ENCODE data around the gene PDE4A. TPM values are rescaled to one million over a fixed set of nuclear protein-coding genes. Genes with fewer than 3 reads are reported as not detected.

Gene PDE4A
- total and polyA plus RNA-seq, 2 of the 8 experiments (the other 6 are each of a cell fraction or from before 2014, with no cell fraction given) = 2.0 to 4.4 TPM

DNA sequence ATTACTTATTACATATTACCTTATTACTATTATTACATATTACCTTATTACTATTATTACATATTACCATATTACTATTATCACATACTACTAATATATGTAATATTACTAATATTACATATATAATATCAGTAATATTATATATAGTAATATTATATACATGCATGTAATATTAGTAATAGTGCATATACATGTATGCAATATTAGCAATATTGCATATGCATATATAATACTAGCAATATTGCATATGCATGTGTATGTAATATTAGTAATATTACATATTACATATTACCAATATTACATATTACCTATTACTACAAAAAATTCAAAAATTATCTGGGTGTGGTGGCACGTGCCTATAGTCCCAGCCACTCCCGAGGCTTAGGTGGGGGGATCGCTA is 22.4 kb downstream of the PDE4A start:
- Histone ChIP-seq H3K18ac (ENCODE audit: extremely low read depth, low read length) (no peak overlapping the region), H3K4me1 (replicated peaks in 1 of 4; ENCODE audit: control insufficient read depth in 3 of 4, insufficient read depth in 4 of 4, low read length in 3 of 4) (no peaks in the 10 kb centered on the region), H3K27me3 (replicated peaks in 1 of 4; ENCODE audit: control insufficient read depth in 3 of 4, extremely low read depth in 1 of 4, insufficient read depth in 3 of 4, low read length in 3 of 4) (0 out of 7 replicates have a peak, but pooled peaks cover 0 to 1% (median 0%) of the 10 kb centered on the region in 4 experiments), H4K5ac (ENCODE audit: insufficient read length, low read depth, low read length) (no peak overlapping the region), H2BK20ac (ENCODE audit: low read length) (no peak overlapping the region), H3K4me3 (ENCODE audit: extremely low read depth in 1 of 4, insufficient read depth in 2 of 4, low read depth in 3 of 4, low read length in 4 of 4) (no peak overlapping the region), H3K4me2 (ENCODE audit: insufficient read depth in 1 of 2, low read depth in 2 of 2, low read length in 2 of 2) (no peak overlapping the region), H3K9me3 (ENCODE audit: insufficient read depth in 2 of 2, low read depth in 1 of 2, low read length in 1 of 2) (no peaks in the 10 kb centered on the region), H3K36me3 (ENCODE audit: control insufficient read depth in 2 of 4, insufficient read depth in 4 of 4, low read length in 3 of 4) (no peaks in the 10 kb centered on the region), H2BK12ac (ENCODE audit: low read depth, low read length) (no peak overlapping the region), H2BK120ac (replicated peaks; ENCODE audit: low read depth, low read length) (no peak overlapping the region), H3K56ac (replicated peaks; ENCODE audit: insufficient read length, low read depth, low read length) (no peak overlapping the region), H3K4ac (replicated peaks; ENCODE audit: insufficient read length, low read depth, low read length) (no peak overlapping the region), H2AFZ (ENCODE audit: low read length) (no peak overlapping the region), H3K23ac (ENCODE audit: insufficient read length) (no peak overlapping the region), H2BK5ac (ENCODE audit: low read depth, low read length) (no peak overlapping the region), H3K79me1 (ENCODE audit: low read depth, low read length) (no peaks in the 10 kb centered on the region; the same call in 1 of the 2 replicates), H2AK5ac (ENCODE audit: low read depth, low read length) (no peak overlapping the region), H4K20me1 (replicated peaks in 1 of 2; ENCODE audit: control insufficient read depth in 1 of 2, insufficient read depth in 2 of 2, low read length in 2 of 2) (no peaks in the 10 kb centered on the region), H3K27ac (ENCODE audit: low read depth, low read length) (no peak overlapping the region), H4K91ac (replicated peaks; ENCODE audit: insufficient read length, low read length) (no peak overlapping the region), H3K23me2 (ENCODE audit: low read depth, low read length) (no peaks in the 10 kb centered on the region), H3K79me2 (ENCODE audit: control insufficient read depth in 1 of 2, insufficient read depth in 2 of 2, low read length in 2 of 2) (no peaks in the 10 kb centered on the region), H2BK15ac (ENCODE audit: low read length) (no peak overlapping the region), H3K9ac (replicated peaks in 1 of 4; ENCODE audit: extremely low read depth in 1 of 4, low read depth in 3 of 4, low read length in 3 of 4) (no peak overlapping the region), H3K14ac (ENCODE audit: insufficient read length) (no peak overlapping the region), H4K8ac (ENCODE audit: extremely low read depth, insufficient read depth, low read length) (no peak overlapping the region)
- 87% methylated on average over 3 of the region's 3 CpGs; no CpG with 5 or more reads in 1 of the 2 experiments for WGBS, 2 experiments (ENCODE audit: extremely low coverage in 1 of 2, insufficient coverage in 1 of 2, insufficient read length in 1 of 2, insufficient replicate concordance in 2 of 2, low coverage in 1 of 2, low lambda C conversion rate in 2 of 2, missing lambda C conversion rate in 1 of 2)
- POLR2A ChIA-PET (ENCODE audit: partially characterized antibody) = interaction anchor here (1.1 to 1.7 kb wide), 2 partner anchors 12 to 21 kb away, joined by 3 read pairs; no protein-coding TSS in a partner anchor
- DNase-seq (ENCODE audit: low read depth in 1 of 2, low spot score in 2 of 2) = no peak
- CTCF ChIA-PET (ENCODE audit: partially characterized antibody) = interaction anchor here (1.4 kb wide), 1 partner anchor 19 kb away, joined by 5 read pairs; no protein-coding TSS in a partner anchor
- TF ChIP-seq POU5F1 (IDR thresholded peaks at IDR 0.05; ENCODE audit: low read depth, low read length) (no peak), TCF12 (IDR thresholded peaks at IDR 0.05; ENCODE audit: low read depth, low read length) (no peak), CHD2 (IDR thresholded peaks at IDR 0.05; ENCODE audit: low read length) (no peak), CEBPB (IDR thresholded peaks at IDR 0.05; ENCODE audit: low read depth, low read length) (no peak), ASH2L (IDR thresholded peaks at IDR 0.05; ENCODE audit: low read length) (no peak), SIX5 (IDR thresholded peaks at IDR 0.05; ENCODE audit: low read depth, low read length) (no peak), SIRT6 (IDR thresholded peaks at IDR 0.05; ENCODE audit: low read length) (no peak), KDM1A (IDR thresholded peaks at IDR 0.05; ENCODE audit: borderline replicate concordance, low read length) (no peak), CTBP2 (IDR thresholded peaks at IDR 0.05; ENCODE audit: borderline replicate concordance, insufficient read depth, insufficient read length, low read length) (no peak), CHD1 (IDR thresholded peaks at IDR 0.05; ENCODE audit: low read depth, low read length) (no peak), EGR1 (IDR thresholded peaks at IDR 0.05; ENCODE audit: borderline replicate concordance, low read depth, low read length) (no peak), NRF1 (IDR thresholded peaks at IDR 0.05; ENCODE audit: low read depth, low read length) (no peak), RNF2 (IDR thresholded peaks at IDR 0.05; ENCODE audit: borderline replicate concordance, low read depth, low read length, missing control alignments, poor library complexity, severe bottlenecking) (no peak)
- FAIRE-seq = no peak

All from H1 (cell line).